Measurements from ENCODE around the gene NR6A1. TPM values are rescaled to one million over a fixed set of nuclear protein-coding genes. Genes with fewer than 3 reads are reported as not detected.

Gene NR6A1
- total RNA-seq, 1 donor from 2014 or later = 1.3 TPM

DNA sequence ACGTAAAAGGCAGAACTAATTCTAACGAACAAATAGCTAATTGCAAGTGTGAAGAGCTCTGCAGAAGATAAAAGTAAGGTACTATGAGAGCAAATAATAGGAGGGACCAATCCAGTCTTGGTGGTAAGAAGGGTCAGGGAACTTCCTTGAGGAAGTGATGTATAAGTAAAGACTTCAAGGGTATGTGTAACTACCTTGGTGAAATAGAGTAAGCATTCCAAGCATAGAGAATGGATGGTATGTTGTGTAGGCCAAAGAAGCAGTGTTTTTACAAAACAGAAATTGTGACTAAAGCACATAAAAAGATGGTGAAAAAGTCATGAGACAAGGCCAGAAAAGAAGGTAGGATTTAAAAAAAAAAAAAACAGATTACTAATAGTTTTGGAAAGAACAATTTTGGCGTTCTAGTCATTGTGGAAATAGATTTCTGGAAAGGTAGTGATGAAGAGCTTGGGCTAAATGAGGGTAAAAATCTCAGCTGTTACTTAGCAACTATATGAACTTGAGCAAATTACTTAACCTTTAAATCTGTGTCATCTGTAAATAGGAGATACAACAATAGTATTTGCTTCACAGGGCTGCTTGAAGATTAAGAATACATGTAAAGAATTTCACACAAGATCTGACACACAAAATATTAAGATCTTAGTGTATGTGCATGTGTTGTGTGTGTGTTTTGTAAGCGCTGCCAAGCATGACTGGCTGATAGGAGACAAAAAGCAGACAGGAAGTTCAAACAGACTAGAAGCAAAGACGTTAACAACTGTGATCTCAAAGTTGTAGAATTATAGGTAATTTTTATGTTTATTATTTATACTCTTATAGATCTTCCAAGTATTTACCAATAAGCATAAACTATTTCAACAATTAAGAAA is 73.5 kb downstream of the NR6A1 start:
- no peak for DNase-seq (ENCODE audit: extremely low read depth, low read depth, low spot score)

DNA sequence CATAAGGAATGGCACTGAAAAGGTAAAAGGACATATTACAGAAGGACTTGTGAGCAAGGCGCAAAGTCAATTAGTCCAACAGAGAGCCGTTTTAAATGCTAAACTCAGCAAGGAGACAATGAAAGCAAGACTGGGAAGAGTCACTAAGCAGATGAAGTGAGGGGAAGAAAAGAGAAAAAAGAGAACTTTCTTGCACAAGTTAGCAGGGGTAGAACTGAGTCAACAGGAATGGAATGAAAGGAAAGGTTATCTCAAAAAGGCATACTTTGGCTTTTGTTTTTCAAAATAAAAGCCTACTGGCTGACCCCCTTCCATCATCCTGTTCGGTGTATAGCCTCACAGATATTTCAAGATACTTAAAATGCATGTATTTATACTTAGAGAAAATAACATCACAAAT is 75.0 kb downstream of the NR6A1 start:
- DNase-seq (ENCODE audit: extremely low read depth, low read depth, low spot score) = no peak

DNA sequence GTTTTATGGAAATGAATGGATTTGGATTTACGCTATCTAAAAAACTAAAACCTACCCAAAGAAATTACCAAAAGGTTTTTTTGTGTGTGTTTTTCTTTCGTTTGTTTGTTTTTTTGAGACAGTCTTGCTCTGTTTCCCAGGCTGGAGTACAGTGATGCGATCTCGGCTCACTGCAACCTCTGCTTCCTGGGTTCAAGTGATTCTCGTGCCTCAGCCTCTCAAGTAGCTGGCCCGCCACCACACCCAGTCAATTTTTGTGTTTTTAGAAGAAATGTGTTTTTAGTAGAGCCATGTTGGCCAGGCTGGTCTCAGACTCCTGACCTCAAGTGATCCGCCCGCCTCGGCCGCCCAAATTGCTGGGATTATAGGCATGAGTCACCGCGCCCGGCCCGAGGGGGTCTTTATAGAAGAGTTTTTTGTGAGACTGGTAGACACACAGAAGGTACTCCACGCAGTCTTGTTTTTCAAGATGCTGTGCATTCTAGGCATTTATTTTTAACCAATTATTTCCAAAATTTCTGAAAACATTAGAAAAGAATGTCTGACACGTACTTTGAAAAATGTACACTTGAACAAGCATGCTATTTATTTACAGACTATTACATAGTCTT is 75.7 kb downstream of the NR6A1 start:
- DNase-seq (ENCODE audit: extremely low read depth, low read depth, low spot score) = no peak

DNA sequence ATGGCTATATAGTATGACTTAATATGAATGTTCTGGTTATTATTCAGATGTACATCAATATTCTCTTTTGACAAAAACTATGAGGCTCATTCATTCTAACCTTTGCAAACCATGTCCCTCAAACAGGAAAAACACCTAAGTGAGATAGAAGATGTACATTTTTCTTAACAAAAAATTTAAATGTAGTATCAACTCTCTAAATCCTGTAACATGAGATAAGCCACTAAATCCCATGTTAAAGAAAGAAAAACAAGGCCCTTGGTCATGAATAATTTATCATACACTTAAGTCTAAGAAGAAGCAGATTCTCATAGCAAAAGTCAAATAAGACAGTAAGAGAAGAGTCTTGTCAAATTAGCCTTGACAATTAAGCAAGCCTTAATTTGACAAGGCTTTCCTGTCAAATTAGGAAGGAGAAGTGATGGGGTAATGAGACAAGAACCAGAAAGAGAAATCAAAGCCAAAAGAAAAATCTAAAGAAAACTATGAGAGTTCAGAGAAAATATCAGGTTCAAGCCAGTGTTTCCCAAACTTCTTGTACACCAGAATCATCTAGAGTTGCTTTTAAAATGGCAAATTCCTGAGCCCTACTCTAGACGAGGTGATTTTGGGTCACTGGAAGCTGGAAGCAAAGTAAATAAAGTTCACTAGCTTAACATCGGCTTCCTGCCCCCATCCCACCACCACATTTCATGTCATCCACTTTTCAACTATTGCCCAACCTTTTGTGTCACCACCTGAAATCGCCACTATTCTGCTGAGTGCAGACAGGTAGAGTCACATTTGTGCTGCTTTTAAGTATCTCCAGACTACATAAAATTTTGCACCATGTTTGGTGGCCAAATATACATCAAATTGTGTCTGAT is 76.5 kb downstream of the NR6A1 start:
- DNase-seq (ENCODE audit: extremely low read depth, low read depth, low spot score) = no peak

DNA sequence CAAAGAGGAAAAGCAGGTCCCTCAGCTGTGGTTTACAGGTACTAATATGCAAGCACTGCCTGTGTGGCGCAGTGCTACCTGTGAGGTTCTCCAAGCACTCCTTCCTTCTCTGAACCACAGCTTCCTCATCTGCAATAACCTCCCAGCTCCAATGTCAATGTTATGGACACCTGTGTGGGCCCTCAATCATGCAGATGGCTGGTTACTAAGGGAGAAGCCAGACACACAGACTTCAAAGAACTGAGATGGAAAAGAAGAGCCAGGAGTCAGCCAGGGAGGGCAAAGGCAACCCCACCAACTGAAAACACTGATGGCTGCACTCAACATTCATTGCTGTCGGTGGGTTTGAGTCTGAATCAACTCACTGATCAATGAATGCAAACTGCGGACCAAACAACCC is 77.7 kb downstream of the NR6A1 start:
- DNase-seq (ENCODE audit: extremely low read depth, low read depth, low spot score) = no peak

DNA sequence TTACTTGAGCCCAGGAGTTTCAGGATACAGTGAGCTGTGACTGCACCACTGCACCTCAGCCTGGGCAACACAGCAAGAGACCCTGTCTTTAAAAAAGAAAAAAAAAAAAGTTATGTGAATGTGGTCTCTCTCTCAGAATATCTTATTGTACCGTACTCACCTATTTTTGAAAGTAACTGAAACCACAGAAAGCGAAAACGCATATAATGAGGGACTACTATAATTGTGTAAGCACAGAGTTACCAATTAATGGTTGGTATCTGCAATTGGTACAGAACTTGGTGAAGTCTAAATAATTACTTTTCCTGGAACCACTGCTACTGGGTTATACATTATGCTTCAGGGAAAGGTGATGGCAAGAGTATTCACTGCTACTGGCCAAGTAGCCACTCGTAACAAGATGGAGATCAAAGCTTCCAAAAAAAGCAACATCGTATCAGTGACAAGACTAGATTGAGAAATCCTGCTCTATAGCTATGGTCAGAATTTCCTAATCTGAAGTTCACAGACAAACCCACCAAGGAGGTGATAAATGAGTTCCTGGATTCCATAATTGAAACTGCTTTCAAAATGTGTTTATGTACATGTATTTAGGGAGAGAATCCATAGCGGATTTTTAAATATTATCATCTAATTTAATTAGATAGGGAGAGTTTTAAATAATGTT is 82.7 kb downstream of the NR6A1 start:
- DNase-seq (ENCODE audit: extremely low read depth, low read depth, low spot score) = no peak

DNA sequence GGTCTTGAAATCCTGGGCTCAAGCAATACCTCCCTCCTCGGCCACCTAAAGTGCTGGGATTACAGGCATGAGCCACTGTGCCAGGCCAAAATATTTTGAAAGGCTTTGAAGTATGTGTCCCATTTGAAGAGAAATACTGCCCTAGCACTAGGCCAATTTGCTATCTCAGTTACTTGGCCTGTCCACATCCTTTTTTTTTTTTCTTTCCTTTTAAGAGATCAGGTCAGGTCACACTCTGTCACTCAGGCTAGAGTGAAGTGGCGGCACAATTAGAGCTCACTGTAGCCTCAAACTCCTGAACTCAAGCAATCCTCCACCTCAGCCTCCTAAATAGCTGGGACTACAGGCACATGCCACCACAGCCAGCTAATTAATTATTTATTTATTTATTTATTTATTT is 84.2 kb downstream of the NR6A1 start:
- DNase-seq (ENCODE audit: extremely low read depth, low read depth, low spot score) = no peak

DNA sequence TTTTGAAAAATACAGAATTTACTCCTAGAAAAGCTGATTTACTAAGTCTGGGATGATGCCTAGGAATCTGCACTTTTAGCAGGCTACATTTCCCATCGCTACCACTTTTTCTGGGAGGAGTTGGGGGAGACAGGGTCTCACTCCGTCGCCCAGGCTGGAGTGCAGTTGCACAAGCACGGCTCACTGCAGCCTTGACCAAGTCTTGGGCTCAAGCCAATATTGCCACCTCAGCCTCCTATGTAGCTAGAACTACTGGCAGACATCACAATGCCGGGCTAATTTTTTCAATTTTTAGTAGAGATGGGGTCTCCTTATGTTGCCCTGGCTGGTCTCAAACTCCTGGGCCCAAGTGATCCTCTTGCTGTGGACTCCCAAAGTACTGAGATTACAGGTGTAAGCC is 85.9 kb downstream of the NR6A1 start:
- no peak for DNase-seq (ENCODE audit: extremely low read depth, low read depth, low spot score)

DNA sequence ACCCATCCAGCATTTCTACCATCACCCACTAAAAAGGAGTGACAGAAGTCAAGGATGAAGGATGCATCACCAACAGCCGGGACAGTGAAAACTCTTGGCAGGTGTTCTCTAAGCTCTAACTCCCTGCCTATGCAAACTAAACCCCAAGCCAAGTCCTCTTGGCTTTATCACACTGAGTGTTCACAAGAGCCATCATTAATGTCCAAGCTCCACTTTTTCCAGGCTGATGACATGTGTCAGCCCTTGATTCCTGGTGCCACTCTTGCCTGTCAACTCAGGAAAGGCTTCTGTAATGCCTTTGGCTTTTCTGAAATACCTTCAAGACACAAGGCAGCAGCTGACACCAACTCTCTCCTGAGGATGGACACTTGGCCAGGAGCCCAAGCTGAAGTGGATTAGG is 86.9 kb downstream of the NR6A1 start:
- no peak for DNase-seq (ENCODE audit: extremely low read depth, low read depth, low spot score)

DNA sequence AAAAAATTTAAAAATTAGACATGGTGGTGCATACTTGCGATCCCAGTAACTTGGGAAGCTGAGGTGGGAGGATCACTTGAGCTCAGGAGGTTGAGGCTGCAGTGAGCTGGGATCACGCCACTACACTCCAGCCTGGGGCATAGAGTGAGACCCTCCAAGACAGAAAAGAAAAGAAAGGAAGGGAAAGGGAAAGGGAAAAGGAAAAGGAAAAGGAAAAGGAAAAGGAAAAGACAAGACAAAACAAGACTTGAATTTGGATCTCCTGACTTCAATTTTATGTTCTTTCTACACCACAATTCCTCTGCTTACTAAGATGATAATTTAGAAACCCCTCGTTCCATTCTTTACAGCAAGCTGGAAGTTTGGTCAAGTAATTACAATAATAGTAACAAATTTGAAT is 88.1 kb downstream of the NR6A1 start:
- no peak for DNase-seq (ENCODE audit: extremely low read depth, low read depth, low spot score)

DNA sequence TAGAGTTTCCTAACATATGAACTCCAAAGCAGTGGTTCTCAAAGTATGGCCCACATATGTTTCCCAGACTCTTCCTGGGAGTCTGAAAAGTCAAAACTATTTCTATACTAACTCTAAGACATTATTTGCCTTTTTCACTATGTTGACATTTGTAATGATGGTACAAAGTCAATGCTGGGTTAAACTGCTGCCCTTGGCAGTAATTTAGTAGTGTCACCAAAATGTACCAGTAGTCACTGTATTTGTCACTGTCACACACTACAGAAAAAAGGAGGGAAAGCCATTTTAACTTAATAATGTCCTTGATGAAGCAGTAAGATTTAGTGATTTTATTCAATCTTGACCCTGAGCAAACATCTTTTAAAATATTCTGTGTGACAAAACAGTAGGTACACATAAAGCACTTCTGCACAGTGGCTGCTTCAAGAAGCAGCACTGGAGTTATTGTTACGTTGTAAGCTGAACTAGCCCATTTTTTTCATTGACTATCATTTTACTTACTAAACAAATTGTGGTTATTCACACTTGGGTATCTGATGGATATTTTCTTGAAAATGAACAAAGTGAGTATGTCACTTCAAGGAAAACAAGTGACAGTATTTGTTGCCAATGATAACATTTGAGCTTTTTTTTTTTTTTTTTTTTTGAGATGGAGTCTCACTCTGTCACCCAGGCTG is 90.3 kb downstream of the NR6A1 start:
- no peak for DNase-seq (ENCODE audit: extremely low read depth, low read depth, low spot score)

DNA sequence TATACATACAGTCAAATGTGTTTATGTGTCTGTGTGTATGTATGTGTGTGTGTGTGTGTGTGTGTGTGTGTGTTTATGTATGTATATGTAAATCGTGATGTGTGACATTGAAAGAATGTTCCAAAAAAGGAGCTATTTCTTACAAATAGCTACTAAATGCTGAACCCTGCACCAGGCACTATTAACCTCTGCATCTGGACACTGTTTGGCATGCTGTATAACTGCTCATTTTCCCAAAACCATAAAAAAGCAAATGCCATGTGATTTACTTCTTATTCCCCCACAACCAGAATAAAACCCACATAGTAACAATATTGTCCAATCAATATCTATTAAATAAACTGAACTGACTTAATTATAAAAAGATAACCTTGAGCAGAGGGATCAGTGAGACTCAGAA is 91.1 kb downstream of the NR6A1 start:
- no peak for DNase-seq (ENCODE audit: extremely low read depth, low read depth, low spot score)

DNA sequence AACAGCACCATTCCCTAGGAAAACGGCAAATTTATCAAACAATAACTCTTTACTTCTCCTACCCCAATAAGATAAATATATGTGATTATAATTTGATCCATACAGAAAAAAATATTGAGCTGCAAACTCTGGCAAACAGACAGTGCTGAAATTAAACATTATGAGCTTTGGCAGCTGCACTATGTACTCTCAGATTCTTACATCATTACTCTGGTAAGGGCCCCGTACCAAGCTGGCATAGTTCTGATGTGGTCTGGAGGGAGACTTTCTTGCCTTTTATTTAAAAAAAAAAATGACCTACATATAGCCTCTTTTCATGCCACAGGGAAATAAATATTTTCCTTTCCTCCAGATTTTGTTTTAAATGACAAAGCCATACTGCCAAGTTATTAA is 95.0 kb downstream of the NR6A1 start:
- DNase-seq (ENCODE audit: extremely low read depth, low read depth, low spot score) = no peak

DNA sequence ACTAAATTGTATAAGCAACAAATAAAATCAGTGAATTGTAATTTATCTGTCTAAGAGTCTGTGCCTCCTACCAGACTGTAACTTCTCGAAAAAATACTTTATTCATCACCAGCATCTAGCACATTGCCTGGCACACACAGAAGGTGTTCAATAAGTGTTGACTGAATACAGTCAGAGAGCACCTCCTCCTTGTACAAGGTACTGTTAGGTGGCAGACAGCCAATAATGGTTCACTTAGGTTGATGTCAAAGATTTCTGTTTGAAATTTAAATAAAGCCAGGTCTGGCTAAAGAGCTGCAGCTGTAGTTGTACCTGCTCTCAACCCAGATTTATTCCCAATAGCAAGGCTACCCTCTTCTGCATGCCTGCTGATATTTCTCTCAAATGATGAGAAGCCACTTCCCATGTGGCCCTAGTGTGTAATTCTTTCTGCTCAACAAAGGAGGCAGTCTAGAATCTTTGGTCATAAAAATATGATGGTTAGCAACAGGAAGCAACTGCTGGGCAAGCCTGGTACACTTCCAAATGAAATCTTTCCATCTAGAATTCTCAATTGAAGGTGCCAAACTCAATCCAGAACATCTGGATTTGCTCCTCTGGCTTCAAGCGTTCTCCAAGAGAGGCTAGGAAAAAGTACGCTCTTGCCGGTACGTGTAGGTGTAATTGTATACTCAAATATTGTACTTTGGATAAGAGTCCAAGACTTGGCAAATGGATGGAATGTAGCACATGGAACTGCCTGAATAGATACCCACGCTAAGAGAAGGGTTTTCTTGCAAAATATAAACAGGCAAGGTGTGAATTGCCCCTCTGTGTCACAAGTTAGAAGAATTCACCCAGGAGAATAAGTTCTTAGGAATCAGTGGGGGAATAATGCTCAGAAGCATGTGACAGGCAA is 95.6 kb downstream of the NR6A1 start:
- DNase-seq (ENCODE audit: extremely low read depth, low read depth, low spot score) = no peak

DNA sequence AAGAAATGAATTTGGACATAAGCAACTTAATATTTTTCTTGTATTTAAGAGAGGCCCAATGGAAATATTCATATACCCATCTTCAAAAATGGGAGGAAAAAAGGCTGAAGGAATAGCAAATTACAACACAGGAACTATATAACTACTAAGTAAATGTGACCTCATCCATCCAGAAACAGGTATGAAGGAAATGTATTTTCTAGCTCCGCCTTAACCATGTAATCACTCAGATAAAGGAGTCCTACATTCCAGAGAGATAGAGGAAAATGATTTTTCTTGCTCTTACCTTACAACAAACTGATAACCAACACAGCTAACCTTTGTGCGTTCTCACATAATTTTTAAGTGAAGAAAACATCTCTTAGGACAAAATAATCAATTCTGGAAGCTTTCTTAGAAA is 96.5 kb downstream of the NR6A1 start:
- no peak for DNase-seq (ENCODE audit: extremely low read depth, low read depth, low spot score)

DNA sequence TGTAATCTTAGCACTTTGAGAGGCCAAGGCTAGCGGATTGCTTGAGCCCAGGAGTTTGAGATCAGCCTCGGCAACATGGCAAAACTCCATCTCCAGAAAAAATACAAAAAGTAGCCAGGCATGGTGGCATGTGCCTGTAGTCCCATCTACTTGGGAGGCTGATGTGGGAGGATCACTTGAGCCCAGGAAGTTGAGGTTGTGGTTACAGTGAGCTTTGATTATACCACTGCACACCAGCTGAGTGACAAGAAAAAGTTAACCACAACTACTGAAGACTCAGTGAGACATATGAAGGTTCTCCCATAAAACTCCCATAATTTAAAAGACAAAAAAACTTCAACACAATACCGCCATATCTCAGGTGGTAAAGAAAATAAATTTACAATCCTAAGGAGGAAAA is 98.0 kb downstream of the NR6A1 start:
- DNase-seq (ENCODE audit: extremely low read depth, low read depth, low spot score) = no peak

DNA sequence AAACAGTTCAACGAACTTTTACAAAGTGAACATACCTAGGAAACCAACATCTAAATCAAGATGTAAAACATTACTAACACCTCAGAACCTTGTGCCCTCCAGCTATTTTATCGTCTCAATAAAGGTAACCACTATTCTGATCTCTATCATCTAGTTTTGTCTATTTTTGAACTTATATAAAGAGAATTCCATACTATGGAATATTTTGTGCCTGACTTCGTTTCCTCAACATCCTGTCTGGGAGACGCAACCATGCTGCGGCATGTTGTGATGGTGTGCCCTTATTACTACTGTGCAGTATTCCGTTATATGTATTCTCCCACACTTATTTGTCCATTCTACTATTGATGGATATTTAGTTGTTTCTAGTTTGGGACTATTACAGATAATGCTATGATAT is 99.2 kb downstream of the NR6A1 start:
- DNase-seq (ENCODE audit: extremely low read depth, low read depth, low spot score) = no peak

DNA sequence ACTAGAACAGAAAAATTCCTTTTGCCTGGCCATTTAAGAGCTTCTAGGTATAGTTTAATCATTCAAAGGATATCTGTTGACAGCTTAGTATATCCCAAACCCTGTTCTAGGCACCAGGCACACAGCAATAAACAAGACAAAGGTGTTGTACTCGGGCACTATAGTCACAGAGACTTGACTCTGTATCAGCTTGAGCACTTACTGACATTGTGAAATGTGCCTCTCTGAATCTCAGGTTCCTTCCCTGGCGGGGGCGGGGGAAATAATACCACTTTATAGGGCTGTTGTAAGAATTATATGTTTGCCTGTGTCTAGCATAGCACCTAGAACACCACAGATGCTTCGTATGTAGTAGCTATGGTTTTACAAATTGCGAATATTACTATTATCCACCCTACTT is 104.5 kb downstream of the NR6A1 start:
- DNase-seq (ENCODE audit: extremely low read depth, low read depth, low spot score) = no peak

DNA sequence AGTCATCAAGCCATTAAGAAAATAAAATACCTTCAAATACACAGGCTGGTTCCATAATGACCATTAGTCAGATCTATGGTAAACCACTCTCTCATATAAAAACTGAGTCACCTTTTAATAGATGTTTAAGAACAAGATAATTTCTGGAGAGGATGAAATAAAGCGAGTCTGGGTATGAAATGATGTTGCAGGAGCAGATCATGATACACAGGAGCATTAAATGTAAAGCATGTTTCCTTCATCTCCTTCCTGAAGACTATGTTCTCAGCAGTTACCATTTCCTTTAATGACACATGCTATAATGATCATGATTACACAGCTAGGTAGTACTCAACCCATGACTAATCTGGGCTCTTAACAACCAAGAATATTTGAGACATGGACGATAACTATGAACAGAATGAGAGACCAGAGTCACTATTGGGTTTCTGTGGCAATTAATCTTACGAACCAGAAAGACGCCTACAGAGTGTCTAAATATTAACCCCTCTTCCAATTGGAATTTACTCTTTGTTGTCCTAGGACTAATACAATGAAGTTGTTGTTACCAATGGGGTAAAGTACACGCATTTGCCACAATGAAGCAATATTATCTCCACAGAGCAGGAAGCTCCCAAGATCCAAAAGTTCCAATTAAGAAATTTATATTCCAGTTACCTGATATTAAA is 105.6 kb downstream of the NR6A1 start:
- DNase-seq (ENCODE audit: extremely low read depth, low read depth, low spot score) = no peak

All from glomerular endothelial cell (primary cell).